IPS-NIHi7 (cell line): ENCODE results near the gene PIBF1.
"Not testable (repeated sequence)": the region's sequence is repeated elsewhere in the genome, so short reads cannot be mapped to it uniquely, and the experiment has no call there.

Experiments
- DNase-seq: peaks from one replicate; pipeline ENCODE4 v3.0.0; 2012; ENCODE audit warnings: mixed read lengths; ENCODE audit errors: extremely low spot score

Gene PIBF1

DNA sequence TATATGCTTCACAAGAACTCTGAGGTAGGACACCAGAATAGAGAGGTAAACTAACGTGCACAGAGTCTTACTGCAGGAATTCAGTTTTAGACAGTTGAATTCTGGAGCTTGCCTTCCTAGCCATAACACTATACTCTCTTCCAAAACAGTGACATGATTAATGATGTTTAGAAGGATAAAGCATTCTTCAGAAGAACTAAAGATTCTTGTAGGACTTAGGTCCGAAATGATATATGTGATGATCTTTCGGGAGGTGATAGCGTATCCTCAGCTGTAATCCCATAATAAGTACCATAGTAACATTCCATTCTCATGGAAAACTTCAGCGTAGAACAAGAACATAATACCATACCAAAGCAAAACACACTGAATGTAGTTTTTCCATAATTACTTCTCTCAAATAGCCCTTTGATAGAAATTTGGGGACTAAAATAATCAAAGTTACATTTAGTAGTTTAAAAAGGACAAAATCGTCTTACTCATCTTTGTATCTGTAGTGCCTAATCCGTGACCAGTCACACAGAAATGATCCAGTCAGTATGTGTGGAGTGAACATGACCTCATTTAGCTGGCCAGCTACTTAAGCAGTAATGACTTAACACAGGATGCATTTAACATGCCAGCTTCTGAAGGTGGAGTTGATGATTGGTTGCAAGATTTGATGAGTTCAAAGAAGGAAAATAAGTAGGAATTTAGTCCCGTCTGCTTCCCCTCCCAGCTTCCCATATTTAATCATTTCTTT is 38.4 kb downstream of the PIBF1 start:
- no peak for DNase-seq

DNA sequence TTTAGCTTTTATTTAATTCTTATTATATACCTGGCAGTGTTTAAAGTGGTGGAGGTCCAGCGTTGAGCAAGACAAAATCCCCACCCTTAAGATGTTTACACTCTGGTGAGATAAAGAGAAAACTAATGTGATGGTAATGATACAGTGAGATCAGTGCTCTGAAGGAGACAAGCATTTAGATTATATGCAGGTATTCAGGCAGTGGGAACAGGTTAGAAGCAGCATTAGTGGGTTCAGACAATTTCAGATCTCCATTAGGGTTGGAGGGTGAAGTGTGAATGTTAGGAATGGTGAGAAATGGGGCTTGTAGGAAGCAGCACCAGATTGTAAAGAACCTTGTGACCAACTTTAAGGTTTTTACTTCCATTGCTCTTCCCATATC is 39.0 kb downstream of the PIBF1 start:
- no peak for DNase-seq

GRCh38 chr13:72823081-72823480 is 41.1 kb downstream of the PIBF1 start:
- DNase-seq, result no peak

- DNase-seq, result no peak
These were observed 41.8 kb downstream of the PIBF1 start for GRCh38 chr13:72823724-72824123.

DNA sequence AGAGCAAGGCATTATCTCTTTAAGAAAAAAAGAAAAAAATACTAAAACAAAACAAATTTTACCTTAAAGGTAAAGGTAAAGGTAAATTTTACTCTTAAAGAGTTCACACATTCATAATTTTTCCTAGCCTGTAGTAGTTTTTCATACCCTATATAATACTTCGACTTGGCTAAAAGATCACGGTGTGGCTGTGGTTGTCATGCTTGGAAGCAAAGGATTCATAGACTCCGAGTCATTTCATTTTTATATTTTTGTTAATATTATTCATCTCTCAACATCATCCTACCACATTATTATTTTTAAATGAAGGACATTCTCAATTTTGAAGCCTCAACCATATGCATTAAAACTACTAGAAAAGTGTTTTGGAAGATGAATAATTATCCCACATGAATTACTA is 52.7 kb downstream of the PIBF1 start:
- no peak for DNase-seq

- DNase-seq, result peak; percentile 83
These were observed 58.0 kb downstream of the PIBF1 start for GRCh38 chr13:72839831-72840426.

DNA sequence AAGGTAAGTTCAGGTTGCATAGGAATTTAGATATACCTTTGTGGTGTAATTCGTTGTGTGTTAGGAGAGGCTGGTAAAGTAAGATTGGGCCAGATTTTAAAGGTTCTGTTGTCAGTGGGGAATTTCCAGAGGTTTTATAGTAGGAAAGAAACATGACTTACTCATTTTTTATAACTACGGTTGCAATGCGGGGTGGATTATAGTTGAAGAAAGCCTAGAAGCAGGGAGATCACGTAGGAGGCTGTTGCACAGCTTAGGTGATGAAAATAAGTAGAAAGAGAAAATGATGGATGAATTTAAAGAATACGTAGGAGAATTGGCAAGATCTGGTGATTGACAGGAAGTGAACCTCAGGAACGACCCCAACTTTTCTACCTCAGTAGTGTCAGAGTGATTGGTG is 61.1 kb downstream of the PIBF1 start:
- DNase-seq, result no peak

DNA sequence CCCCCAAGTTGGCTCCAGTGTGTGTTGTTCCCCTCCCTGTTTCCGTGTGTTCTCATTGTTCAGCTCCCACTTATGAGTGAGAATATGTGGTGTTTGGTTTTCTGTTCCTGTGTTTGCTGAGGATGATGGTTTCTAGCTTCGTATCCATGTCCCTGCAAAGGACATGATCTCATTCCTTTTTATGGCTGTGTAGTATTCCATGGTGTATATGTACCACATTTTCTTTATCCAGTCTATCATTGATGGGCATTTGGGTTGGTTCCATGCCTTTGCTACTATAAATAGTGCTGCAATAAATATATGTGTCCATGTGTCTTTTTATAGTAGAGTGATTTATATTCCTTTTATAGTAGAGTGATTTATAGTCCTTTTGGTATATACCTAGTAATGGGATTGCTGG is 63.2 kb downstream of the PIBF1 start:
- DNase-seq, result not testable (repeated sequence)

DNA sequence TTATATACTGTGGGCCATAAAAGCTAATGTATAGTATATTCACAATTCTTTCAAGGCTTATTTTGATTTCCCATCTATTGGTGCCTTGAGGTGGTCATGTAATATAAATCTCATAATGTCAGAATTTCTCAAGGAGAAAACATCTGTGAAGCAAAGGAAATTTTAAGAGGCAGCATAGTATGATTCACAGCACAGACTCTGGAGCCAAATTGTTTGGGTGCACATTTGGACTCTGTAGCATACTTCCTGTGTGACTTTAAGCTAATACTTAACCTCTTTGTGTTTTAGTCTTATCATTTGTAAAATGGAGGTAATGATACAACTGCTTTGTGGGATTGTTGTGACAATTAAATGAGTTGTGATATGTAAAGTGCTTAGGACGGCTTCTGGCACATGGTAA is 67.6 kb downstream of the PIBF1 start:
- no peak for DNase-seq

DNA sequence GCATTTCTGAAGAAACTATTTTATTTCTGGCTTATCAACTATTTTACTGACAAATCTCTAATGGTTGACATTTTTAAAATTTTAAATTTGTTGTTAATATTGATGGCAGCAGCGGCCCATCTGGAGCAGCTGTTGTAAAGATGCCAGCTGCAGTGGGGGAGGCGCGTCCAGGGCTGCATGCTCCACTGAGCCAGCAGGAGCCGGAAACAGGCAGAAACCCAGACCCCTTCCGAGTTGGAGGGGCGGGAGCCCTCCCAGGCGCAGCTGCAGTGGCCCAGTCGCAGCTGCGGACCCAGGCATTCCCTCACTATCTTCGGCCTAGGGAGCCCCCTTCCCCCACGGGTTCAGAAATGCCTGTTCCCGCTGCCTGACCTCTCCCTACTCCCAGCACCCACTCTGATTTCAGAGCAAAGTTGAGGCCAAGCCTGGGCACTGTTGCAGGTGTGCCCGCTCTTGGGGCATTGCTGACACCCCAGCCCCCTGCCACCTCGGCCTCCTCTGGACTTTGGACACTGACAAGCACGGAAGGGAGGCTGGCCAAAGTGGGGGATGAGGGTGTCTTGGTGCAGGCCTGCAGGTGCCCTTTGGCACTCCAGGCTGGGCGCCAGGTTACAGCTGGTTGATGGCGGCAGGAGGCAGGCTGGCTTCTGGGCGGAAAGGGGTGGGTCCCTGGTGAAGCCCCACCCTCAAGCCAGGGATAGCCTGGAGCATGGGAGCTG is 69.2 kb downstream of the PIBF1 start:
- DNase-seq, result no peak

- DNase-seq, result peak; percentile 13
These were observed 69.7 kb downstream of the PIBF1 start for GRCh38 chr13:72851678-72852014.

DNA sequence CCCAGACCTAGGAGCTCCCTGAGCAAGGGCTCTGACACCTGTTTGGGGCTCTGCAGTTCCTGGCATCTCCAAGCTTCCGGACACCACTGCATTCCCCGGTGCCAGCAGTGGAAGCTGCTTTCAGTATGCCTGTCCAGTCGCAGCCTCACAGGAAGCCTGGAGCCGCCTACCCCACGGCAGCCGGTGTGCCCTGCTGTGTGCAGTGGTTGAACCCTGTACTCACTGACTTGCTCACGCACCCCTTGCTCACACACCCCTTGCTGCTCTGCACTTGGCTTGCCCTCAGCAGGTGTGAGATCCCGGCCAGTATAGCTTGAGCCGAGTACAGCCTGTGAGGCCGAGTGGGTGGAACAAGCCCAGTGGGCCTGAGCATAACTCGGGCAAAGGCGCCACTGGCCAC is 70.3 kb downstream of the PIBF1 start:
- DNase-seq, result no peak

GRCh38 chr13:72853000-72853399 is 71.1 kb downstream of the PIBF1 start:
- DNase-seq, result no peak

GRCh38 chr13:72864142-72865011 is 82.4 kb downstream of the PIBF1 start:
- DNase-seq, result no peak

GRCh38 chr13:72868229-72868628 is 86.3 kb downstream of the PIBF1 start:
- DNase-seq, result no peak

GRCh38 chr13:72875233-72875632 is 93.3 kb downstream of the PIBF1 start:
- DNase-seq, result no peak

DNA sequence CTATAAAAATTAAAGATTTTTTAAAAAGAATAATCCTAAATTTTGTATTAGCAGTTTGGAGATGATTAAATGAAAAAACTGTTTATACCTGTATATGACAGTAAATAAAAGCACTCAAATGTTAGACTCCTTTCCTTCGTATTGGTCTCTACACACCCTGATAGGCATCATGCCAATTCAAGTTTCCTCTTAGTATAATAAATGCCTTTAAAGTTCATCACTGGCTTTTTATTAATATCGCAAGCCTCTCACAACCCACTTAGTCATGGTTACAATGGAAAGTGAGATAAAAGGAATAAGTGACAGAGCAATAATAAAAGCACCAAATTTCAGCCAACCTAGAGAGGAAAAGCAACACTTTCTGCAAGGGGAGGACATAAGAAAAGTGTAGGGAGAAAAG is 102.2 kb downstream of the PIBF1 start:
- no peak for DNase-seq

- DNase-seq, result no peak
These were observed 104.5 kb downstream of the PIBF1 start for GRCh38 chr13:72886272-72887067.

- DNase-seq, result no peak
These were observed 107.6 kb downstream of the PIBF1 start for GRCh38 chr13:72889495-72889894.

DNA sequence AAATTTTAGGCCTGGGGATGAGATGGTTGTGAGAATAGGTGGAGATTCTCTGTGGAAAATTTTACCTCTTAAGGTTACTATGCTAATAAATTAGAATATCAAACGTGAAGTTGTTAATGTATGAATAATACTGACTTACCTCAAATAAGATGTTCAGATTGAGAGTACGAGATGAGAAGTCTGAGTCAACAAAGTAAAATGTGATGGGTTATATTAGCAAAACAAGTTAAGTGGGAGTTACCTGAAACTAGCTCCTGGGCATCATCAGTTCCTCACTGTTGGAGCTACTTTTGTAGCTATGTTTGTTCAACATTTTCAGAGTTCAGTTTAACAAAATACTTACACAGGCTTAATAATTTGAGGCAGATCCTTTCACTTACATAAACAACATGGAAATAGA is 108.6 kb downstream of the PIBF1 start:
- no peak for DNase-seq

DNA sequence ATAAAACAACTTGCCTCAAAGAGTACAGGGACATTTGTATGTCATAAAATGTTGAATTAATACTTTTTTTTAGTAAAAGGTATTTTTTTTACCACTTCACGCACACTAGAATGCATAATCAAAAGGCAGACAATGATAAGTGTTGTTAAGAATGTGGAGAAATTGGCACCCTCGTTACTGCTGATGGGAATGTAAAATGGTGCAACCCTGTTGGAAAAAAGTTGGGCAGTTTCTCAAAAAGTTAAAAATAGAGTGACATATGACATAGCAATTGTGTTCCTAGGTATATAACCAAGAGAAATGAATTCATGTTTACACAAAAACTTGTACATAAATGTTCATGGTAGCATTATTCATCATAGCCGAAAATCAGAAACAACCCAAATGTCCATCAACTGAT is 109.5 kb downstream of the PIBF1 start:
- DNase-seq, result no peak
